HL-60 (cell line): ENCODE results near the gene CASP6.

Experiments
- DNase-seq, 2 experiments: peaks; one replicate each; pipeline ENCODE4 v3.0.0-alpha.2; 2010 to 2020; ENCODE audit warnings: low read depth in 1 of 2, low spot score in 1 of 2
- H3K27ac ChIP-seq: fragments of 250-450 bp; sonication (Bioruptor Pico); replicated peaks from 2 replicates; pipeline ENCODE4 v1.5.1; 2020; ENCODE audit warnings: mild to moderate bottlenecking, moderate library complexity
- H3K27me3 ChIP-seq: fragments of 250-450 bp; sonication (Bioruptor Pico); 2 replicates; pipeline ENCODE4 v1.5.1; 2021; ENCODE audit warnings: mild to moderate bottlenecking, moderate library complexity; ENCODE audit not compliant: insufficient read depth, poor library complexity, severe bottlenecking
- H3K4me3 ChIP-seq: replicated peaks from 2 replicates; pipeline ENCODE4 v1.5.1; 2011; ENCODE audit warnings: mild to moderate bottlenecking, control low read depth, low read length; ENCODE audit not compliant: insufficient read depth
- GABPA ChIP-seq: IDR thresholded peaks from 2 replicates; pipeline ENCODE4 v1.6.1; 2012; ENCODE audit warnings: low read depth
- POLR2AphosphoS5 ChIP-seq: IDR thresholded peaks from 2 replicates; pipeline ENCODE4 v1.6.1; 2012; ENCODE audit warnings: low read depth
- SPI1 ChIP-seq: IDR thresholded peaks from 2 replicates; pipeline ENCODE4 v1.6.1; 2012; ENCODE audit warnings: low read depth, mild to moderate bottlenecking, borderline replicate concordance
- TF ChIP-seq, protein P1 (sequence below): IDR thresholded peaks from 2 replicates; pipeline ENCODE4 v1.6.1; 2012; ENCODE audit warnings: low read depth; ENCODE audit not compliant: insufficient replicate concordance
- TF ChIP-seq, protein P2 (sequence below): IDR thresholded peaks from one replicate; pipeline ENCODE4 v1.5.1; 2011; ENCODE audit warnings: low read length, control low read depth, inconsistent platforms; ENCODE audit not compliant: insufficient read depth

The CASP6 gene

DNA sequence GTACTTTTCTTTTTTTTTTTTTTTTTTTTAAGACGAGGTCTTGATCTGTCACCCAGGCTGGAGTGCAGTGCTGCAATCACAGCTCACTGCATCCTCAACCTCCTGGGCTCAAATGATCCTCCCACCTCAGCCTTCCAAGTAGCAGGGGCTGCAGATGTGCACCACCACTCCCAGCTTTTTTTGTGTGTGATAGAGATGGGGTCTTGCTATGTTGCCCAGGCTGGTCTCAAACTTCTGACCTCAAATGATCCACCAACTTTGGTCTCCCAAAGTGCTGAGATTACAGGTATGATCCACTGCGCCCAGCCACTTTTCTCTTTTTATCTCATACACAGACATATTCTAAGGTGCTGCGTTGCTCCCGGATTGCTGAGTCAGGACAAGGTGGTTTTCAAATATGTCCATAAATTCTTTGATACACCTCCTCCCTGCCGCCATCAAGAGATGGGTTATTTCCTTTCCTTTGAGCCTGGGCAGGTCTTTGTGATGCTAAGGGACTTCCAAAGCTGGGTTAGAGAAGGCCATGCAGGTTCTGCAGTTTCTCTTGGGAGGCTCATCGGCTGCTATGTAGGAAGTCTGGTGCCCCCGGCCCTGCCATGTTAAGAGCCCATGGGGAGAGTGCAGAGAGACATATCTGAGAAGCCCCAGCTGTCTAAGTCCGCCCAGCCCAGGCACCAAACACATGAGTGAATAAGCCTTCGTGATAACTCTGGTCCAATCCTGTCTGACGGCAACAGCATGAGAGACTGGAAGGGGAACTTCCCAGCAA lies 35.0 kb upstream of the CASP6 start:
- no peaks in the 10 kb centered on the region for H3K27me3 ChIP-seq
- no peak for DNase-seq
- no peak for TF ChIP-seq POLR2AphosphoS5
- no peak for TF ChIP-seq GABPA
- TF ChIP-seq, protein P1, sequence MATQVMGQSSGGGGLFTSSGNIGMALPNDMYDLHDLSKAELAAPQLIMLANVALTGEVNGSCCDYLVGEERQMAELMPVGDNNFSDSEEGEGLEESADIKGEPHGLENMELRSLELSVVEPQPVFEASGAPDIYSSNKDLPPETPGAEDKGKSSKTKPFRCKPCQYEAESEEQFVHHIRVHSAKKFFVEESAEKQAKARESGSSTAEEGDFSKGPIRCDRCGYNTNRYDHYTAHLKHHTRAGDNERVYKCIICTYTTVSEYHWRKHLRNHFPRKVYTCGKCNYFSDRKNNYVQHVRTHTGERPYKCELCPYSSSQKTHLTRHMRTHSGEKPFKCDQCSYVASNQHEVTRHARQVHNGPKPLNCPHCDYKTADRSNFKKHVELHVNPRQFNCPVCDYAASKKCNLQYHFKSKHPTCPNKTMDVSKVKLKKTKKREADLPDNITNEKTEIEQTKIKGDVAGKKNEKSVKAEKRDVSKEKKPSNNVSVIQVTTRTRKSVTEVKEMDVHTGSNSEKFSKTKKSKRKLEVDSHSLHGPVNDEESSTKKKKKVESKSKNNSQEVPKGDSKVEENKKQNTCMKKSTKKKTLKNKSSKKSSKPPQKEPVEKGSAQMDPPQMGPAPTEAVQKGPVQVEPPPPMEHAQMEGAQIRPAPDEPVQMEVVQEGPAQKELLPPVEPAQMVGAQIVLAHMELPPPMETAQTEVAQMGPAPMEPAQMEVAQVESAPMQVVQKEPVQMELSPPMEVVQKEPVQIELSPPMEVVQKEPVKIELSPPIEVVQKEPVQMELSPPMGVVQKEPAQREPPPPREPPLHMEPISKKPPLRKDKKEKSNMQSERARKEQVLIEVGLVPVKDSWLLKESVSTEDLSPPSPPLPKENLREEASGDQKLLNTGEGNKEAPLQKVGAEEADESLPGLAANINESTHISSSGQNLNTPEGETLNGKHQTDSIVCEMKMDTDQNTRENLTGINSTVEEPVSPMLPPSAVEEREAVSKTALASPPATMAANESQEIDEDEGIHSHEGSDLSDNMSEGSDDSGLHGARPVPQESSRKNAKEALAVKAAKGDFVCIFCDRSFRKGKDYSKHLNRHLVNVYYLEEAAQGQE, result no peak
- TF ChIP-seq SPI1, result no peak
- TF ChIP-seq, protein P2, sequence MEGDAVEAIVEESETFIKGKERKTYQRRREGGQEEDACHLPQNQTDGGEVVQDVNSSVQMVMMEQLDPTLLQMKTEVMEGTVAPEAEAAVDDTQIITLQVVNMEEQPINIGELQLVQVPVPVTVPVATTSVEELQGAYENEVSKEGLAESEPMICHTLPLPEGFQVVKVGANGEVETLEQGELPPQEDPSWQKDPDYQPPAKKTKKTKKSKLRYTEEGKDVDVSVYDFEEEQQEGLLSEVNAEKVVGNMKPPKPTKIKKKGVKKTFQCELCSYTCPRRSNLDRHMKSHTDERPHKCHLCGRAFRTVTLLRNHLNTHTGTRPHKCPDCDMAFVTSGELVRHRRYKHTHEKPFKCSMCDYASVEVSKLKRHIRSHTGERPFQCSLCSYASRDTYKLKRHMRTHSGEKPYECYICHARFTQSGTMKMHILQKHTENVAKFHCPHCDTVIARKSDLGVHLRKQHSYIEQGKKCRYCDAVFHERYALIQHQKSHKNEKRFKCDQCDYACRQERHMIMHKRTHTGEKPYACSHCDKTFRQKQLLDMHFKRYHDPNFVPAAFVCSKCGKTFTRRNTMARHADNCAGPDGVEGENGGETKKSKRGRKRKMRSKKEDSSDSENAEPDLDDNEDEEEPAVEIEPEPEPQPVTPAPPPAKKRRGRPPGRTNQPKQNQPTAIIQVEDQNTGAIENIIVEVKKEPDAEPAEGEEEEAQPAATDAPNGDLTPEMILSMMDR, result no peak
- H3K4me3 ChIP-seq, result no peak overlapping the region
- H3K27ac ChIP-seq, result no peak overlapping the region

DNA sequence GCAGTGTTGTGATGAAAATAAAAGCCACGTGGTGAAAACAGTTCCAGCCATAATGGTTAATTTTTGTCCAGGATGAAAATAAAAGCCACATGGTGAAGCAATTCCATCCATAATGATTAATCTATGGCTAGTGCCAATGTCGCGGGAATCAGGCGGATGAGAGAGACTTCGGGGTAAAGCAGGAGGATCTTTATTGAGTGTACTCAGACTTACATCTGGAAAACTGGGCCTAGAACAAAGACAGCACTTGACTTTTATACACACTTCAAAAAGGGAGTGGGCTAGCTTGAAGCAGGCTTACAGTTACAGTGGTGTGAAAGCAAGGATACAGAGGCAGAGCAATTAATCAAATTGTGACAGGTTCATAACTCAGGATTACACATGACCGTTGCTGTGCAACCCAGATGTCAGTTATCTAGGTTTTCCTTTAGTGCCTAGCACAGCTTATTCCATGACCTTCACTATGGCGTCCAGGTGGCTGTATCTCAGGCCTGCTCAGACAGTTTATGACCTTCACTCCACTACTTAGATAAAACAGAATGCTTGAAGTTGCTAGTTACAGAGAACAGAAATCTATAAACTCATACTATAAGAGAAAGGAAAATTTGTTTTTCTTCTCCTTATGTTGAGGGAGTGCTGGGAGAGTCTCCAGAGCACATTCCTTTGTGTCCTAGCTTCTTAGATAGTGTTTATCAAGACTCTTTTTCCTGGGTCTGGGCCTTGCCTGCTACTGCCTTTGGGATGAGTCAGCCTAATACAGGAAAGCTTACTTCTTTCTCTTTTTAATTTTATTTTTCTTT lies 32.5 kb upstream of the CASP6 start:
- no peak overlapping the region for H3K27ac ChIP-seq

DNA sequence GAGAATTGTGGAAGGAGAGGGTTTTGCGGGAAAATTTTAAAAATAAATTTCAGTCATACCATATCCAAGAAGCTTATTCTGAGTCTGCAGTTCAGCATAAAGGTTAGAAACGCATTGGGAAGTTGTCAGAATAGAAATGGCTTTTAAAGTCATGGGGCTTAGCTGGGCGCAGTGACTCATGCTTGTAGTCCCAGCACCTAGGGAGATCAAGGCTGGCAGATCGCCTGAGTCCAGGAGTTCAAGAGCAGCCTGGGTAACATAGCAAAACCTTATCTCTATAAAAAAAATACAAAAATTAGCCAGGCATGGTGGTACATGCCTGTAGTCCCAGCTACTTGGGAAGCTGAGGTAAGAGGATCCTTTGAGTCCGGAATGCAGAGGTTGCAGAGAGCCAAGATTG lies 30.5 kb upstream of the CASP6 start:
- H3K4me3 ChIP-seq, result no peak overlapping the region
- TF ChIP-seq, protein P1, result no peak
- TF ChIP-seq, protein P2, result no peak
- no peak for TF ChIP-seq POLR2AphosphoS5
- TF ChIP-seq GABPA, result no peak
- TF ChIP-seq SPI1, result no peak
- no peaks in the 10 kb centered on the region for H3K27me3 ChIP-seq
- DNase-seq, result no peak
- H3K27ac ChIP-seq, result no peak overlapping the region

More for the DNA sequence above, 32.5 kb upstream of the CASP6 start:
- TF ChIP-seq, protein P2, result no peak
- TF ChIP-seq SPI1 (no peak), GABPA (no peak), POLR2AphosphoS5 (no peak)
- TF ChIP-seq, protein P1, result no peak
- Histone ChIP-seq H3K4me3 (no peak overlapping the region), H3K27me3 (no peaks in the 10 kb centered on the region)
- DNase-seq, result no peak
